Right atrium auricular region (tissue), 2 donors: ENCODE results near the gene PNPLA5. TPM values are rescaled to one million over a fixed set of nuclear protein-coding genes. Genes with fewer than 3 reads are reported as not detected.

Experiments used
- DNase-seq: peaks from one replicate; pipeline ENCODE4 v3.0.0-alpha.2; 2019; ENCODE audit warnings: low spot score
- H3K27ac ChIP-seq, 2 donors: fragments of 200-600 bp; sonication (generic); 1 replicate in 1 of 2; 2 replicates in 1 of 2; pipeline ENCODE4 v1.5.1; 2016 to 2019
- H3K27me3 ChIP-seq, 2 donors: fragments of 200-600 bp; sonication (generic); one replicate each; pipeline versions ENCODE4 v1.5.1 to v1.6.0; 2017 to 2019
- H3K36me3 ChIP-seq: fragments of 200-600 bp; sonication (generic); one replicate; pipeline ENCODE4 v1.5.1; 2016
- H3K4me1 ChIP-seq, 2 donors: fragments of 200-600 bp; sonication (generic); one replicate each; pipeline versions ENCODE4 v1.5.1 to v1.6.0; 2017 to 2019
- H3K4me3 ChIP-seq, 2 donors: fragments of 200-600 bp; sonication (generic); 1 replicate in 1 of 2; 2 replicates in 1 of 2; pipeline ENCODE4 v1.5.1; 2017 to 2019; ENCODE audit warnings: mild to moderate bottlenecking in 1 of 2, moderate library complexity in 1 of 2
- H3K9me3 ChIP-seq, 2 donors: fragments of 200-600 bp; sonication (generic); one replicate each; pipeline ENCODE4 v1.5.1; 2019
- CTCF ChIP-seq, 2 donors: fragments of 200-600 bp; sonication (generic); IDR thresholded peaks; one replicate each; pipeline ENCODE4 v1.5.1; 2019; ENCODE audit warnings: antibody characterized with exemption in 2 of 2
- total RNA-seq, 2 donors: library from RNA; depleted of rRNA; stranded (reverse); fragments of >200 nt; gene quantifications; one replicate each; pipeline ENCODE4 v1.1.0, GENCODE V29; 2016

Gene PNPLA5
- total RNA-seq, 2 donors from 2014 or later = not detected

GRCh38 chr22:43887391-43887790 lies 4.4 kb downstream of the PNPLA5 start:
- Histone ChIP-seq H3K9me3 (no peaks in the 10 kb centered on the region), H3K4me3 (no peak overlapping the region), H3K27me3 (peaks cover 12 to 13% of the 10 kb centered on the region in 2 donors), H3K27ac (no peak overlapping the region), H3K36me3 (no peaks in the 10 kb centered on the region), H3K4me1 (peaks cover 0 to 12% of the 10 kb centered on the region in 2 donors)
- no peak for TF ChIP-seq CTCF (IDR thresholded peaks at IDR 0.05)
- no peak for DNase-seq

DNA sequence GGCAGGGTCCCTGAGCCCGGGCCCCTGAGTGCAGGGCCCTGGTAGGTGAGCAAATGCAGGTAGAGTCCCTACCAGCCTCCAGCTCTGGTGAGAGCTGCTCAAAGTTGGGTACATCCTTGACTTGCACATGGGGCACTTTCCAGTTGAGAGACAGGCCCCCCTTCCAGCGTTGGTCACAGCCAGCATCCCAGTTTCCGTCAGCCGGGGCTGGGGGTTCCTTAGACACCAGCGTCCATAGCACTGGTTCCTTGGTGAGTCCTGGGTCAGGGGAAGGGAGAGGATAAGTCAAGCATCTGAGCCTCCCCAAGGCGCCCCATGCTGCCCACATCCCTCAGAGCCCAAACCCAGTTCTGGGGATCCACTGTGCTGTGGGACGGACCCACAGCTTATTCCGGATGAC lies 5.6 kb downstream of the PNPLA5 start:
- peaks cover 3 to 10% of the 10 kb centered on the region in 2 donors for H3K27me3 ChIP-seq
- DNase-seq = no peak
- H3K36me3 ChIP-seq = no peaks in the 10 kb centered on the region
- no peak for TF ChIP-seq CTCF (IDR thresholded peaks at IDR 0.05)
- H3K4me1 ChIP-seq = peaks cover 0 to 3% of the 10 kb centered on the region in 2 donors
- H3K9me3 ChIP-seq = no peaks in the 10 kb centered on the region
- H3K4me3 ChIP-seq = no peak overlapping the region
- no peak overlapping the region for H3K27ac ChIP-seq

DNA sequence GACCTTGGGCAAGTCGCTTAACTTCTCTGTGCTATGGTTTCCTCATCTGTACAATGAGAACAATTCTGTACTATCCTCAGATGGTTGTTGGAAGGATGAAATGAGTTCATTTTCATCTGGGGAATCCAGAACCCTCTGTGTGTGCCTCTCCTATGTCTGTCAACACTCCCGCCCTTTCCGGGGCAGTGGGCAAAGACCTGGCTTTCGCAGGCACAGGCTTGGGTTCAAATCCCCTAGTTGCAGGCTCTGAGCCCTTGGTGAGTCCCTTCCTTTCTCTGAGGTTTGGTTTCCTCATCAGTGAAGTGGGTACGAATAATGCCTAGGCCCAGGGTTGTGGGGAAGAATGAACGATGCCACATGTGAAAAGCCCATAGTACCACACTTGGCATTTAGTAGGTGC lies 6.0 kb downstream of the PNPLA5 start:
- Histone ChIP-seq H3K27me3 (peaks cover 0 to 5% of the 10 kb centered on the region in 2 donors), H3K36me3 (no peaks in the 10 kb centered on the region), H3K4me3 (no peak overlapping the region), H3K27ac (no peak overlapping the region), H3K4me1 (no peaks in the 10 kb centered on the region), H3K9me3 (no peaks in the 10 kb centered on the region)
- TF ChIP-seq CTCF (IDR thresholded peaks at IDR 0.05) = no peak
- no peak for DNase-seq

DNA sequence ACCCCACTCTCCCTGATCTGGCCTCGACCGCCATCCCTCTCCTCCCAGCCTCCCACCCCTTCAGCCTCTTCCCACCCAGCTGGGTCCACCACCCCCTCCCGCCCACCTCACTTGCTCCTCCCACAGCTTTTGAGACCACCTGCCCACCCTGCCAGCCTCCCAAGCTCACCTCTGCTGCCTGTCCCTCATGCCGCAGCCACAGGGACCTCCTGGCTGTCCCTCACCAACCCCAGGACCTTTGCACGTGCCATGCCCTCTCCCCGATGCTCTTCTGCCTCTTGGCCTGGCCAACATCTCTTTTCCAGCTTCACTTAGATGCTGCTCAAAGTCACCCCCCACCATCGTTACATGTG lies 6.5 kb downstream of the PNPLA5 start:
- H3K27ac ChIP-seq = no peak overlapping the region
- peaks cover 0 to under 1% of the 10 kb centered on the region in 2 donors for H3K27me3 ChIP-seq
- no peaks in the 10 kb centered on the region for H3K9me3 ChIP-seq
- peak in 1 of 2 donors; percentile 24 for TF ChIP-seq CTCF (IDR thresholded peaks at IDR 0.05)
- no peak overlapping the region for H3K4me3 ChIP-seq
- H3K4me1 ChIP-seq = no peaks in the 10 kb centered on the region
- H3K36me3 ChIP-seq = no peaks in the 10 kb centered on the region
- no peak for DNase-seq

DNA sequence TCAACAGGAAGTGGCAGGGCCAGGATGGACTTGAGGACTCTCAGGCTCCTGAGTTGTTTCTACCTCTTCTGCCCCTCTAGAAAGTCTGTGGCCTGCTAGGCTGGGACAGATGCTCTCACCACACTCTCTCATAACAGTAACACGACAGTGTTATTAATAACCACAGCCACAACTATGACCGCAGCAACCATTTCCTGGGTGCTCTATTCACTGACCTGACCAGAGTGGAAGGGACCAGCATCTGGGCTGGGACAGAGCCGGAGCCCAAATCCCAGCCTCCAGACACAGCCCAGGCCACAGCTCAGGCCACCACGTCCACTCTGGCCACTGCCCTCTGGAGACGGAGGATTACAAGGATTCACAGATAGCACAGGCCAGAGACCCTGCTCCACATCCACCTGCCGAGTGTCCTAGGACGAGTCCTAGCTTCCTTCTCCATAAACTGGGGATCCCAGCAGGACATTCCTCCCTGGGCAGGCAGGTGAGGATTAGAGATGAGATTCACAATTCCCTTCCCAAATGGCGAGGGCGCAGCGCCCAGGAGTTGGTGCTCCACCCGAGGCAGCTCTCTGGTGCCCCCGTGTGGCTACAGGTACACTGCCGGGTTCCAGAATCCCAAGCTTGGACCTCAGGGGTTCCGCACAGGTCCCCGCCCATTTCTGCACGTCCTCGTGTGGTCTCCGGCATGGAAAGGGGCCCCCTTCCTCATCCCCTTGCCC lies 7.1 kb downstream of the PNPLA5 start:
- no peaks in the 10 kb centered on the region for H3K4me1 ChIP-seq
- TF ChIP-seq CTCF (IDR thresholded peaks at IDR 0.05) = peak; percentile 74 to 86

More for the DNA sequence above, 7.1 kb downstream of the PNPLA5 start:
- Histone ChIP-seq H3K9me3 (no peaks in the 10 kb centered on the region), H3K4me3 (no peak overlapping the region), H3K27me3 (no peaks in the 10 kb centered on the region), H3K36me3 (no peaks in the 10 kb centered on the region), H3K27ac (no peak overlapping the region)
- peak; percentile 67 for DNase-seq
